ENCODE data around the gene LBHD2.

DNA sequence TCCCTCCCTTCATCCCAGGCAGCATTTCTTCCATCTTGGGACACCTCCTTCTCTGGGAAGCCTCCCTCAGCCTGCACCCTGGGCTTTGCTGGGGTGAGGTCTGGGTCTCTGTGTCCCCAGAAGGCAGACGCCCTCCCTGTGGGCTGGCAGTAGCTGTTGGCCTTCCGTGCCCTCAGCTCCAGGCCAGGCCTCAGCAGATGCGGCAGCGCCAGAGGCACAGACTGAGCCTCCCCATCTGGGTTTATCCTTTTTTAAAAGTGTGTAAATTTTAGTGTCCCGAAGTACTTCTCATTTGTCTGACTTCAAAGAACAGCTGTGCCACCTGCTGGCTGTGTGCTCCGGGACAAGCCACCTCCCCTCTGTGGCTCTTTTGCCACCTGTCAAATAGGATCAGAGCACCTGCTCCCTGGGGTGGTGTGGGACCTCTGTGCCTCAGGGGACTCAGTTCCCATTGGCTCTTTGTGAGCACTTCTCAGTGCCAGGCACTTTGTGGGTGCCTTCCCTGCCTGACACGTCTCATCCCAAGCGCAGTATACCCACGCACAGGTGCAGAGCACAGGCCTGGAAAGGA is 21.7 kb downstream of the LBHD2 start:
- TF ChIP-seq, protein P1, sequence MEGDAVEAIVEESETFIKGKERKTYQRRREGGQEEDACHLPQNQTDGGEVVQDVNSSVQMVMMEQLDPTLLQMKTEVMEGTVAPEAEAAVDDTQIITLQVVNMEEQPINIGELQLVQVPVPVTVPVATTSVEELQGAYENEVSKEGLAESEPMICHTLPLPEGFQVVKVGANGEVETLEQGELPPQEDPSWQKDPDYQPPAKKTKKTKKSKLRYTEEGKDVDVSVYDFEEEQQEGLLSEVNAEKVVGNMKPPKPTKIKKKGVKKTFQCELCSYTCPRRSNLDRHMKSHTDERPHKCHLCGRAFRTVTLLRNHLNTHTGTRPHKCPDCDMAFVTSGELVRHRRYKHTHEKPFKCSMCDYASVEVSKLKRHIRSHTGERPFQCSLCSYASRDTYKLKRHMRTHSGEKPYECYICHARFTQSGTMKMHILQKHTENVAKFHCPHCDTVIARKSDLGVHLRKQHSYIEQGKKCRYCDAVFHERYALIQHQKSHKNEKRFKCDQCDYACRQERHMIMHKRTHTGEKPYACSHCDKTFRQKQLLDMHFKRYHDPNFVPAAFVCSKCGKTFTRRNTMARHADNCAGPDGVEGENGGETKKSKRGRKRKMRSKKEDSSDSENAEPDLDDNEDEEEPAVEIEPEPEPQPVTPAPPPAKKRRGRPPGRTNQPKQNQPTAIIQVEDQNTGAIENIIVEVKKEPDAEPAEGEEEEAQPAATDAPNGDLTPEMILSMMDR (IDR thresholded peaks at IDR 0.05), result no peak
- TF ChIP-seq POLR2A (IDR thresholded peaks at IDR 0.05), result no peak

All from vagina (tissue), 2 donors.